ENCODE measurements around the gene HPSE2.

- TF ChIP-seq CTCF (IDR thresholded peaks at IDR 0.05) (no peak), POLR2A (IDR thresholded peaks at IDR 0.05) (no peak)
Measured at GRCh38 chr10:98431016-98431415, 804.6 kb downstream of the HPSE2 start.
